Measurements from ENCODE around the gene EIF1.

DNA sequence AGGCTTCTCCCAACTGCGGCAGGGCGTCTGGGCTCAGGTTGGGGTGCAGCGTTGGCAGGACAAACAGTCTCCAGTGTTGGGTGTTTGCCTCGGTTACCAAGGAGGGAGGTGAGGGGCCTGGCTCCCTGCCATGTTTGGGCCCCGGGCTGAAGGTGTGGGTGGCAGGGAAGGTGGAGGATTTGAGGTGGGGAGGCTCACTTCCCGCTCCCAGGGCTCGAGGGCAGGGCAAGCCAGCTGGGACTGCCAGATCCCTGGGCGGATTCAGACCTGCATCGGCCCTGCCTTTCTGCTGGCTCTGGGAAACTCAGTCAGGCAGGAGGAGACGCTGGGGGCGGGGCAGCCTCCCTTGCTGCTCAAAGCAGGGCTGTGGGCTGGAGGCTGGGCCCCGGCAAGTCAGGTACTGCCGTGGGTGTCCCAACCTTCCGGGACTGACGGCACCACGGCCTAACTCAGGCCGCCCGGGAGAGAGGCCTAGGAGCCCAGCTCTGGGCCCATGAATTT lies 33.0 kb upstream of the EIF1 start:
- no peak for TF ChIP-seq CTCF (IDR thresholded peaks at IDR 0.05)
- no peak for TF ChIP-seq EZH2 (IDR thresholded peaks at IDR 0.05; ENCODE audit: borderline replicate concordance, insufficient read depth, low read depth, low read length, poor library complexity, severe bottlenecking)

Data from B cell (primary cell).